Gastrocnemius medialis (tissue), 4 donors: ENCODE results near the gene RARRES2.

Source experiments
- CTCF ChIP-seq, 5 experiments: fragments of 450-650 bp in 3 of 5; fragments of 200-600 bp in 2 of 5; sonication (generic) in 2 of 5; IDR thresholded peaks in 4 of 5; conservative IDR thresholded peaks in 1 of 5; 1 replicate in 4 of 5; 2 replicates in 1 of 5; pipeline ENCODE4 v1.5.1; 2016 to 2019; ENCODE audit warnings: antibody characterized with exemption in 5 of 5, mild to moderate bottlenecking in 3 of 5, moderate library complexity in 3 of 5
- POLR2A ChIP-seq, 2 donors: fragments of 450-650 bp; IDR thresholded peaks; one replicate each; pipeline ENCODE4 v1.6.1; 2017; ENCODE audit warnings: antibody characterized with exemption in 2 of 2, mild to moderate bottlenecking in 2 of 2, moderate library complexity in 2 of 2

GRCh38 chr7:150363370-150363769, 21.9 kb upstream of the RARRES2 start:
- TF ChIP-seq CTCF (IDR thresholded peaks at IDR 0.05 in 4 of 5, conservative IDR thresholded peaks at IDR 0.05 in 1 of 5) = no peak
- no peak for TF ChIP-seq POLR2A (IDR thresholded peaks at IDR 0.05)
